GM19099 (cell line): ENCODE measurements around the gene RARG.

Source experiments
- POLR2A ChIP-seq: IDR thresholded peaks from 3 replicates; pipeline ENCODE4 v1.6.1; 2011; ENCODE audit warnings: low read depth; ENCODE audit not compliant: insufficient read length; ENCODE audit errors: extremely low read depth

The RARG gene

DNA sequence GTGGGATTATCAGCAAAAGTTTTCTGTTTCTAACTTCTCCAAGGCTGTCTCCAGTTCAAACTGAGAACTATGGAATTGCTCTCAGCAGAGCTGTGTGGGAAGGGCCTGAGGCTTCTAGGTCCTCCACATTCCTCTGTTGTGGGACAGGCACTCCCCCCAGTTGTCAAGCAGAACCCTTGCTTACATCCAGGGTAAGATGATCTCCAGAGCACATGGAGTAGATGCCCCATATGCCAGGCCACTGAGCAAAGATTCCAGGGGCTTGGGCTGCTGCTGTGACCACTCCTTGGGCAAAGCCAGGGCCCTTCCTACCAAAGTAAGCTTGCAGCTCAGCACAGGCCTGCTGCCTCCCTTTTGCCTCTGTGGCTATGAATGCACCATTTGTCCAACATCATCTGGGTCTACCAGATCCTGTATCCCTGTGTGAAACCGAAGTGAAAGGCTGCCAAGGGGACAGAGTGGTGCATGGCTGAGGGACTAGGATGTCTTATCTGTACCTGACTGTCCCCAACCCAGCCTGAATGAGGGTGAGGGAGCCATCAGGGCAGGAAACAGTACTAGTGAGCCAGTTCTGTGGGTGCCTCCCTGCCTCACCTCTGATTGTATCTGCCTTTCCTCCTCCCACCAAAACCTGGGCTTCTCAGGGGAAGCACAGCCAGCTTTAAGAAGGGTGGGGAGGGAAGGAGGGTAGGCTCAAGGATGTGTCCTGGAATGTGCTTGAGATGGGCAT, 23.0 kb upstream of the RARG start:
- TF ChIP-seq POLR2A: no peak

DNA sequence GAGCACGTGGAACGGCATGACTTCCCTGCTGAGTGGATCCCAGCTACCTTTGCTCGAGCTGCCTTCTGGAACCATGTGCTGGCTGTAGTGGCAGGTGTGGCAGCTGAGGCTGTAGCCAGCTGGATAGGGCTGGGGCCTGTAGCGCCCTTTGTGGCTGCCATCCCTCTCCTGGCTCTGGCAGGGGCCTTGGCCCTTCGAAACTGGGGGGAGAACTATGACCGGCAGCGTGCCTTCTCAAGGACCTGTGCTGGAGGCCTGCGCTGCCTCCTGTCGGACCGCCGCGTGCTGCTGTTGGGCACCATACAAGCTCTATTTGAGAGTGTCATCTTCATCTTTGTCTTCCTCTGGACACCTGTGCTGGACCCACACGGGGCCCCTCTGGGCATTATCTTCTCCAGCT, 21.3 kb upstream of the RARG start:
- TF ChIP-seq POLR2A: no peak

DNA sequence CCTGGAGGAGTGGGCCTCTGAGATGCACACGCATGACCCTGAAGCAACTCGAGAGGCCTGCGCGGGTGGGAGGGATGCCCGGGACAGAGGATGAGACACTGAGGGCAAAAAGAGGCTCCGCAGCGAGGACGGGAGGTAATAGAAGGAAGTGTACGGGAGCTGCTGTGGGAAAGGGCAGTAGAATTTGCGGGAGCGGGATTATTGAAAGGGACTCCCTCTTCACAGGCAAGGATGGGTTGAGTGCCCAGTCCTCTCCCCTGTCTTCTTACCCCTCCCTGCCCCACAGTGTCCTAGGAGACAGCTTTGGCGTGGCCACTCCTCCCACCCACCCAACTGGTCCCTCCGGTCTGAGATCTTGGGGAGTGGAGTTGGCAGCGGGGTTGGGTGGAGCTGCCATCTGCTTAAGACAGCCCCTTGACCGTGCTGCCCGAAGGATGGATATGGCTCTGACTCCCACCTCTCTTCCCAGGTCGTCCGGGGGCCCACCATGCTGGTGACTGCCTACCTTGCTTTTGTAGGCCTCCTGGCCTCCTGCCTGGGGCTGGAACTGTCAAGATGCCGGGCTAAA, 20.4 kb upstream of the RARG start:
- TF ChIP-seq POLR2A: no peak

DNA sequence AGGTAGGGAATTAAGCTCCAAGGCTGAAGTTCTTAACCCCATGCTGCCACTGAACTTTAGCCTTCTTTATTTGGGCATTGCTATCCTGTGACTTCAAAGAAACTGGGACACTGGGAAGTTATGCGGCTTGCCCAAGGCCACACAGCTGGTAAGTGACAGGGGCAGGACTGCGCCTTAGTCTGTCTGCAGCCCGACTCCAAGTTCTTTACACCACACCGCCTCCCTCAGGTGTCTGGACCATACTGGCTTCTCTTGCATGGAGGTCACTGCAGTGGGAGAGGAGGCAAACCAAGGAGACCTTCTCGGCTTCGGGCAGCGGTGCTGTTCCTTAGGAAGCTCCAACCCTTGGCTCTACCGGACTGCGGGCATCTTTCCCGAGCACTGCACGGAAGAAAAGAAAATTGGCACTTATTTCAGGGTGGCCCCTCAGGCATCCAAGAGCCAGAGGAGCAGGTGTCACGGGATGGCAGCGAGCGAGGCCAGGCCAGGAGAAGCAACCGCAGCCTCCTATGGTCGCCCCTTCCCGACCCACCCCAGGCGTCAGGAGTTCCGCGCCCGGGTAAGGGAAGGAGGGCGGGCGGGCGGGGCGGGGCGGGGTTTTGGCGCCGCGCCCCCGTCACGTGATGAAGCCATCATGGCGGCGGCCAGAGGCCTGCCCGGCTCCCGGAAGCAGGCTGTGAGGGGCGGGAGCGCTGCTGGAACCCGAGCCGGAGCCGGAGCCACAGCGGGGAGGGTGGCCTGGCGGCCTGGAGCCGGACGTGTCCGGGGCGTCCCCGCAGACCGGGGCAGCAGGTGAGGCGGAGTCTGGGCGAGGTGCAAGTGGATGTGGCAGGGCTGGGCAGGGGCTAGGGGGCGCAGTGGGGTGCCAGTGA, 19.7 kb upstream of the RARG start:
- peak; percentile 85 for TF ChIP-seq POLR2A

DNA sequence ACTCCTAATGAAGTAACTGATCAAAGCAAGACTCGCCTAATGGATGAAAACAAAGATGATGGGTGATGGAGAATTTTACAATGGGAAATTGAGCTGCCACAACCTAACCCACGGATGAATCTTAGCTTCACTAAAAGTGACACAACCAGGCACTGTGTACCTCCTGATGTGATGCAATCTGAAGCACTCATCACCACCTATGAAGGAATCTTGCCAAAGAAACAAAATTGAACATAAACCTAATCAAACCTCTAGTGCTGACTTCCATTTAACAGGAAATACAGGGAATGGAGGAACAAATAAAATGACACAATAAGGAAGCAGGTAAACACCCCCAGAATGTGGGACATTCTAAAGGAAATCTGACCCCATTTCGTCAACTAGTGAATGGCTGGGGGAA, 13.3 kb upstream of the RARG start:
- TF ChIP-seq POLR2A: no peak

DNA sequence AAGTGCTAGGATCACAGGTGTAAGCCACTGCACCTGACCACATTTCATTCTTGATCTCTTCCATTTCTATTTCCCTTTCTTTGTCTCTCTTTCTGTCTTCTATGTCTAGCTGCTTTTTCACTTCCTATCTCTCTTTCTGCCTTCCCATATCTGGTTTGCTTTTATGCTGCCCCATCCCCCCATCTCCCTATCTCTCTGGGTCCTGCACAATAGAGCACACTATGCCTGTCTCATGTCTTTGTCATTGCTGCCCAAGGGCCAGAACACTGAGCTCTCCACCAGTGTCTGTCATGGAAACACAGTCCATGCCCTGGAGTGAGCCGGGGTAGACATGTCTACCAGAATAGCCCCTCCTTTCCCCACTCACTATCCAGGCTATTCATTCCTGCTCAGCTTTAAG, 12.3 kb upstream of the RARG start:
- no peak for TF ChIP-seq POLR2A

DNA sequence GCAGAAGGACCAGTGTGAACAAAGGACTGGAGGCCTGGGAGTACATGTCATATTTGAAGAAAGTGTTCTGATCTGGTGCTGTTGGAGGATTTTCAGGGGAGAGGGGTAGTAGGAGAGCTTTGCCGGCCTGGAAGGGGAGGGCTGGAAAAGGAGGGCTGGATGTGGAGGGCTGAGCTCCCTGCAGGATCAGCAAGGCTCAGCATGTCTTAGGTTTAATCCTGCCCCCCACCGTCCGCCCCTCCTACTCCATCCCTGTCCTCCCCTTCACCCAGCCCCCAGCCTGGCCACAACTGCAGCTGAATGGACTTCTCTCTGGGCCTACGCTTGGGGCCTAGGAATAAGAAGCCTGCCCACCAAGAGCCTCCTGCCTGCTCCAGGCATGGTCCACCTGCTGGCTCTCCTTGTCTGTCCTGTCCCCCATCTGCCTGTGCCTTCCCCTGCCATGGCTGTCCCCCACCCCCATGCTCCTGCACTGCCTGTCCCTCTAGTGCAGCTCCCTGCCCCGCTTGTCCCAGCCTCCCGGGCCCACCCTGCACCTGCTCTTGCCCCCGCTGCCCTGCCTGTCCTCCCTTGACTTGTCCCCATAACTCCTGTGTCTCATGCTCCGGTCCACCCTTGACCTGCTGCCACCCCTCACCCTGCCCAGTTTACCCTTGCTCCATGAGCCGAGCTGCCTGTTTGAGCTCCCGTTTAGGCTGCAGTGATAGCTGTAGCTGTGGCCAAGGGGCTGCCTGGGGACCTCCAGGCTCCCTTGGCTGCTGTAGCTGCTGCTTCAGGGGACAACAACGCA, 9.8 kb upstream of the RARG start:
- TF ChIP-seq POLR2A: no peak

DNA sequence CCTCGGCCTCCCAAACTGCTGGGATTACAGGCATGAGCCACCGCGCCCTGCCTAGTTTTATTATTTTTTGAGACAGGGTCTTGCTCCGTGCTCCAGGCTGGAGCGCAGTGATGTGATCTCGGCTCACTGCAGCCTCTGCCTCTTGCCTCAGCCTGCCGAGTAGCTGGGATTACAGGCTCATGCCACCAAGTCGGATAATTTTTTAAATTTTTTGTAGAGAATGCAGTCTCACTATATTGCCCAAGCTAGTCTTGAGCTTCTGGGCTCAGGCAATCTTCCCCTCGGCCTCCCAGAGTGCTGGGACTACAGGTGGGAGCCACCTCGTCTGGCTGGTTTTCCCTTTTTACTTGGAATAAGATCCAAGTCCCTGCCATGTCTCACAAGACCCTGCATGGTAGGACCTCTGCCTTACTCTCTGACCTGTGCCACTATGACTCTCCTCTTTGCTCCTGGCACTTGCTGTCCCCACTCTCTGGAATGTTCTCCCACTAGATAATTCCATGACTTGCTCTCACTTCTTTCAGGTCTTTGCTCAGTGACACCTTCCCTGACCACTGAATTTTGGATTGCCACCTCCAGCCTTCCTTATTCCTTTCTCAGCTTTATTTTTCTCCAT, 7.7 kb upstream of the RARG start:
- TF ChIP-seq POLR2A: no peak

DNA sequence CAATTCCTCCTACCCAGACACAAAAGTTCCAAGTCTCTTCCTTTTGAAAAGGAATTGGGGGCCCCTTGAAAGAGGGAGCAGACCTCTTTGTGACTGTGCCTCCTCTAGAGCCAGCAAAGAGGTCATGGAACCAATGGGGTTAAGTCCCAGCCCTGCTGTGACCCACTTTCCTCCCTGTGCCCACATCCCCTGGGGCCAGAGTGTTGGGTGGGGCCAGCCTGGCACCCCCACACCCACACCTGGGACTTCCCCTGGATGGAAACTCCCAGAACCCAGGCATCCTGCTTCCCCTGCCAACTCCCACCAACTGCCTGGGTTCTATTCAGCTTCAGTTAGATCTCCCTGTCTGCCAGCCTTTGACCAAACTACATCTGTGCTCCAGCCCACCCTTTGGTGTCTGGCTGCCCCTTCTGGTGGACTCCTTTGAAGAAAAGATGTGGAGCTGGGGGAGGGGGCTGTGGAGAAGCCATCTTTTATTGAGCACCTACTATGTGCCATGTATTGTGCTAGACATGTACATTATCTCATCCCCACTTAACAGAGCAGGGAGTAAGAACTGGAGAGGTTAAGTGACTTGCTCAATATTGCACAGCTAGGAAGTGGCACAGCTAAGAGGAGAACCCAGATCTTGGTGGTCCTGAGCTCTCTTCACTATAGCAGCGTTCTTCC, 4.6 kb upstream of the RARG start:
- no peak for TF ChIP-seq POLR2A

DNA sequence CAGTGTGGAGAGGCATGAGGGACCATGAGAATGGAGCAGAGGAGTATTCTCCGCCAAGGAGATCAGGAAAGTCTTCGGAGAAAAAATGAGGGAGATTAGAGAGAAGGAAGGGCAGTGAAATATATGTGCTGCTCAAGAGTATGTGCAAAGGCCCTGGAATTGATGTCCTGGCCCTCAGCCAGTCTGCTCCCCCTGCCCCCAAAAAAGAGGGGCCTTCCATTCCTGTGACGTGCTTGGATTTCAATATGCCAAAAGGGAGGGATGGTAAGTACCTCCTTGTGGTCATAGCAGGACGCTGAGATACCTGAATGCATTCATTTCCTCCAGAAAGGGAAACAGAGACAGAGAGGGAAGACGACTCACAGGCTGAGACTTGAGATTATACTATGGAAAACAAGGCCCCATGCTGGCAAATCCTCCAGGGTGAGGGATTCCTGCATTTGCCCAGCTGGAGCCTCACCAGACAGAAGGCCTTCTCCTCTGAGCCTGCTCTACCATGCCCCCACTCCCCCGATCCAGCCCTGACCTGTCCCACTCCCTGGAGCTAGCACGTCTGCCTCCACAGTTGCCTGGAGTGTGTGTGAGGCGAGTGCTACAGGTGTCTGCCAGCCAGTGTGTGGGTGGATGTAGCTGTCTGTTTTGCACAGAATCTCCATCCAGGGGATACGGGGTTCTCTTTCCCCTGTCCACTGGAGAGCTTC, 3.9 kb upstream of the RARG start:
- TF ChIP-seq POLR2A: no peak

DNA sequence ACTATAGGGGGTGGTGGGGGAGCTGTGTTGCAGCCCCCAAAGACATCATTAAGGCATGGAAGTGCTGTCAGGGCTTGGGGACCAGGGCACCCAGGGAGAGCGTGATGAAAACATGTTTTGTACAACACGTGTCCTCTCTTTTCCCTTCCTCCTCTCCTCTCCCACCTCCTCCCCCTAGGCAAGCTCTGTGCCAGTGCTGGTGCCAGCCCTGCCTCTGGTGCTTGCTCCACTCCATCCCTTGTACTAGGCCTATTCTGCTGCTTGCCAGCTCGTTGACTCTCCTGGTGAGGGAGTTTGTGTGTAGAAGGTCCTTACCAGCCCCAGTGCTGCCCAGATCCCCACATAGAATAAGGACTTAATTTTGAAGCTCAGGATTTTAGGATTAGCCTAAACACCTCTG, 3.2 kb upstream of the RARG start:
- no peak for TF ChIP-seq POLR2A

DNA sequence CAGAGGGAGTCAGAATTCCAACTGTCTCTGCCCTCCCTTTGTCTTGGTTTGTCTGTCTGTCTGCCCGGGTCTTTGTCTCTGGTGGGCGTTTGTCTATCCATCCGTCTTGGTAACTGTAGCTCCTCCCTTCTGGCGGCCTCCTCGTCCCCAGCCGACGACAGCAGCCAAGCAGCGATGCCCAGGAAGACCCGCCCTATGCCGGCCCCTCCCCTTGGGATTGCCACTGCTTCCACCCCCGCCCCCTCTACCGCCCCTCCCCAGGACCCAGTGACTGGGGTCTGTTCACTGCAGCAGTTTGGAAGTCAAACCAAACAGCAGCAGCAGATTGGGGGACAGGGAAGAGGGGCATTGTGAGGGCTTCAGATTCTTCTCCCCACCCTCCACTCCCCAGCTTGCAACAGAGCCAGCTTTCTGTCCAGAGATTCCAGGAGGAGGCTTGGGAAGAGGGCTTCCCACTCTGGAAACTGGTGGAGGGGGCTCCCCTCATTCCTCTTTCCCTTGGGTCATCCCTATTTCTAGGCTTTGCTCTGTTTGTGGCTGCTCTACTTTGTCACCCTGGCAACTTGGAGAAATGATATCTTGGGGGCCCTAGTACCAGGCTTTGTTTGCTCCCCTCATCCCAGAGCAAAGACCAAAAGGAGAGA, 2.4 kb upstream of the RARG start:
- TF ChIP-seq POLR2A: no peak

DNA sequence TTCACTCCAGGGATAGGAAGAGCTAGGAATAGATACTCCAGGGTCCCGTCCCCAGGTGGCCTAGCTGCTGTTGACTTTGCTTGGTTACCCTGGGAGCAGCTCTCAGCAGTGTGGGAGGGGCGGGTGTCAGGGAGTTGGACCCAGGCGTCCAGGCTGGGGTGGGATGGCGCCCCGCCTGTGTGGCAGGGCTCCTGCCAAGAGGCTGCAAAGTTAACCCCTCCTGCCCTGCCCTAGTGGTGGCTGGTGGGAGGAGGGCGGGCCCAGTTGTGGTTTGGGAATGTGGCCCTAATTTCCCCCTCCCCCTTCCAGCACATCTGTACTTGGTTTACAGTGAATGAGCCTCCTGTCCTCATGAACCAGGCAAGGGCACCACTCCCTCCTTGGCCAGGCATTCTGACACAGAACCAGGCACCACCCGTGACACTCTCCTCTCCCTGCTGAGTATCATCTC, 1.7 kb upstream of the RARG start:
- no peak for TF ChIP-seq POLR2A

DNA sequence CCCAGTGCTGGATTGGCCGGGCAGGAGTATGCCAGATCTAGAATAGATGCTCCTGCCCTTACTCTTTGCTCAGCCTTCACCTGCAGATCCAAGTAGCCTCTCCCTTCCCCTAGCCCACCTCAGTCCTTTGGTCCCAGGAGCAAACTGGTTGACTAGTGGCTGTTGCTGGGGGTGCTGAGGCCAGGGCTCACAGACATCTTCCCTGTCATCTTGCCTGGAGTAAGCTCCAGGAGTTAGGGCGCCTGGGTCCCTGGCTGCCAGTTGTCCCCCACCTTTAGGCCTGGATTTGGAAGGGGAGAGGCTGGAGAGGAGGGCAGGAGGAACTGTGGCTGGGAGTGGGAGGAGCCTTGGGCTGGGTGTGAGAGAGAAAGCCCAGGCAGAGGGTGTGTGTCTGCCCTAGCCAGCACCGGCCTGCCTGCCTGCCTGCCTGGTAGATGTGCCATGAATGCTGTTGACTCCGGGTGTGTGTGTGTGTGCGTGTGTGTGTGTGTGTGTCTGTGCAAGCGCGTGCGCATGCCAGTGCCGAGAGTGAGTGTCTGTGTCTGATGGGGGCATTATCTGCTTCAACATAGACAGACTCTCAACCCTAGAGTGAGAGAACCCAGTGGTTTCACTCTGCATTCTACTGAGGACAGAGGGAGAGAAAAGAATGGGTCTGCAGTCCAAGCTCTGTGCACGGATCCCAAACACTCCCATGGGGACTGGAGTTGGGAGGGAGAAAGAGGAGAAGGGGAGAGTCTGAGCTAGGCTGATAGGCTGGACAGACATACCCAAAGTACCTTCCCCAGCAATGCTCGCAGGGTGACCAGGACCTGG, 845 bp upstream of the RARG start:
- TF ChIP-seq POLR2A: no peak
